SKM-1 treated with dmso at 0.1 percent for 144 hours (cell line): ENCODE results near the gene CLINT1.
A peak's percentile ranks its signal among the peaks of the same experiment; 100 is the strongest.

ENCODE experiments used
- DNase-seq: peaks from one replicate; lab custom pipeline; 2025; ENCODE audit not compliant: unreplicated experiment; lab: John Stamatoyannopoulos, UW

CLINT1 gene

DNA sequence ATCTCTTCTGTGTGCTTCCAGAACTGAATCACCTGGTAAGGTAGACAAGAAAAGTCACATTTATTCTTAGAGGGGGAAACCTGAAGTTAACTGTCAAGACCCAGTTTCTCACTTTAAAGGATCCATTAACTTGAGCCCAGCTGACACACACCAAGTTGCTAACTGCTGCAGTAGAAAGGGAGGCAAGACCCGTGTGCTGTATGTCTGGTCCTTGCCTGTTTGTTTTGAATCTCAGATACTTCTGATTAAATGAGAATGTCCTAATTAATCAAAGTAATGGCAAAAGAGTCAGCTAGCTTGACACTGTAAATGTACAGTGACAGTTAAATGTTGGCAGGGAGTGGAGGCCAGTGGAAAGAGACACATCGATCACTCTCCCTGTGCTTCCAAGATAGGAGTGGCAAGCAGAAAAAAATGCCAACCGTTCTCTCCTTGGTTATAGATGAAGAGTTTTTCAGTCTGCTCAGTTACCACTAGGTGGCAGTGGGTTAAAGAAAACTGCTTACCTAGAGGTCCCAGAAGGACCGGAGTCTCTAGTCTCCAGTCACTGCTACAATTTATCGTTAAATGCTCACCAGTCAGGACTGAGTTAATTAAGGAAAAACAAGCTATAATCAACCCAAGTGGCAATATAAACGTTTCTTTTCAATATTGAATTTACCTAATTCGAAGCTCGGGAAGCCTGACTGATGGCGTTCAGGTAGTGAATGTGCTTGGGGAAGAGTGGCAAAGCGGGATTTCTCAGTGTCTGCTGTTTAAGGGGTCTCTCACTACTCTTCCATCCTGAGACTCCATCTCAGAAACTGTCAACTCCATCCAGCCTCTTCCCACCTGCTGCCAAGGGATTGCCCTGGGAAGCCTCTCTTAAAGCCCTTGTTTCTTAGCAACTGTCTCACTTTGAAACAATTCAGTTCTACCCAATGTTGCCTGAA is 97.0 kb downstream of the CLINT1 start:
- DNase-seq, result peak; percentile 61

DNA sequence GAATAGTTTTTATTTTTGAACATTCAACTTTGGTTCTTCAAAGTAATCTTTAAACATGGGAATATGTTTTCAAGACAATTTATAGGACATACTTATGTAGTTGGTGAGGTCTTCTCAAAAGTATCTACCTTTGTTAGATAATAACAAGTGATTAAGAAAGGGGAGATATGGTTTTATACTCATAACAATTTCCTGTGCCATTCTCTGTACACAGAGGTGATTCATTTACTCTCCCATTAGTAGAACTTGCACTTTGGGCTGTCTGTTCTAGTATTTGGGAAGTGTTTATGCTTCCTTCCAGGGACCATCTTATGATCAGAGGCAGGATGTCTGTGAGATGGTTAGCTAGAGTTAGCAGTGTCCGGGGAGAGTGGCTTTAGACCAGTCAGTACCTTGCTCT is 100.2 kb downstream of the CLINT1 start:
- DNase-seq, result no peak

DNA sequence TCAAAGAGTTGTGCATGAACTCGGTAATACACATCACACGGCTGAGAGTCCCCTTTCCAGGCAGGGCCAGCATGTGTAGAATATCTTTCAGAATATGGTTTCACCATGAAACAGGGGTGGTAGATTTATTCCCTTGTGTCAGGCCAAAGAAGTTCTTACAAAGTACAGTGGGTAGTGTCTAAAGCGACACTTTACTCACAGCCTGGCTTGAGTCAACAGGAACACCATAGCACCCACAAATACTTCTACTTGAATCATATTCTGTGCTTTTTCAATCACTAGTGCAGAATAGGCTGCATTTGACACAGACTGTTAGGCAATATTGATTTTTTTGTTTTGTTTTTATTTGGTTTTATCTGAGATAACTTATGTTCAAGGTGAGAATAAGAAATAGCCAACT is 102.8 kb downstream of the CLINT1 start:
- no peak for DNase-seq

DNA sequence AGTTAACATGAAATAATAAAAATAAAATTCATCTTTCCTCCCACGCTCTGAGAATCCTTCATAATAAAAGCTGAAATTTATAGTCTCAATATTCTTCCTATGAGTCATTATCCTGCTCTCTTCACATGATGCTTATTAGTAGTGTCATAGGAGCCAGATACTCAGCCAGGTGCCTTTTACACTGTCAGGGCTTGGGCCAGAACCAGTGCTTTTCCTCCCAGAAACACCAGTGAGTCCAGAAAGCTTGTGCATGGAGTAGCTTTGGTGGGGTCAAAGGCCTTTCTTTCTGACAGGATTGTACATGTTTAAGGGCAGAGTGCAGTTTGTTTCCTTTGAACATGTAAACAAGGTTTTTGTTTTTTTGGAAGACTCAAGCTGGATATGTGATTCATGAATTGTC is 108.6 kb downstream of the CLINT1 start:
- no peak for DNase-seq

DNA sequence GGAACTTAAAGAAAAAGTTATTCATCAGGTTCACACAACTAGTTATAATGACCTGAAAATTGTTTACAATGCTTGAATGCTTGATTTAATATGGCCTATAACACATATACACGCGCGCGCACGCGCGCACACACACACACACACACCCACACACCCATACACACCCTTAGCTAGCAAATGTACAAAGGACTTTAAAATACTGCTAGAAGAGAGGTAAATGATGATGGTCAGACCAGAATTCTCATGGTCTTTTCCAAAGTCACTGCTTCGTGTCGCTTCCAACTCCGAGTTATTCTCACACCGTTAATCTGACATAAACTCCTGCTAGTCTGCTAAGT is 109.5 kb downstream of the CLINT1 start:
- no peak for DNase-seq

DNA sequence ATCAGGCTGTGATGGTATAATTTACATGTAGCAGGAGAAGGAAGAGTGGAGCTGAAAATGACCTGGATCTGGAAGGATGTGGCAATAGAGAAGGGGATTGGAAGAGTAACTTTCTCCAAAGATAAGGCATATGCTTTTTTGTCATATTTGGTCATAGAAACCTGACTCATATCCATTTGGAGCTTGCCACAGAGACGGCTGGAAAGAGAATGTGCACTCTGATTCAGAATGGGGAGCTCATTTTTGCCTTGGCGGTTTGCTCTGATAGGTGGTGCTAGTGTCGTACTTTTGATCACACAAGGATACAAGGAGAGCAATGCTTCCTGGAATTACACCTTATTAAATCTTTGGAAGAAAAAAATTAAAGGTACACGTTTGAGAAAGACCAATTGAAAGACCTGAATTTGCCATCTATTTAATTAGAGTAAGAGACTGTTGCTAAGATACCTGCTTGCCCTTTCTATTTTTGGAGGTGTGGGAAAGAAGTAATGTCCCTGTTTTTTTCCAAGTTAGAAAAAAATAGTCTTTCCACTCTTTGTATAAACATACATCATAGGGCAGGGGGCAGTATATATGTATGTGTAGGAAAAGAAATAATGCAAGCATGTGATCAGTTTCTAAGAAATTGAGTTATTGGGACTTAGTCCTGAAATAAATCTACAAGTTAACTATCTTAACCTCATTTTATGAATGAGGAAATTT is 110.0 kb downstream of the CLINT1 start:
- DNase-seq, result no peak

DNA sequence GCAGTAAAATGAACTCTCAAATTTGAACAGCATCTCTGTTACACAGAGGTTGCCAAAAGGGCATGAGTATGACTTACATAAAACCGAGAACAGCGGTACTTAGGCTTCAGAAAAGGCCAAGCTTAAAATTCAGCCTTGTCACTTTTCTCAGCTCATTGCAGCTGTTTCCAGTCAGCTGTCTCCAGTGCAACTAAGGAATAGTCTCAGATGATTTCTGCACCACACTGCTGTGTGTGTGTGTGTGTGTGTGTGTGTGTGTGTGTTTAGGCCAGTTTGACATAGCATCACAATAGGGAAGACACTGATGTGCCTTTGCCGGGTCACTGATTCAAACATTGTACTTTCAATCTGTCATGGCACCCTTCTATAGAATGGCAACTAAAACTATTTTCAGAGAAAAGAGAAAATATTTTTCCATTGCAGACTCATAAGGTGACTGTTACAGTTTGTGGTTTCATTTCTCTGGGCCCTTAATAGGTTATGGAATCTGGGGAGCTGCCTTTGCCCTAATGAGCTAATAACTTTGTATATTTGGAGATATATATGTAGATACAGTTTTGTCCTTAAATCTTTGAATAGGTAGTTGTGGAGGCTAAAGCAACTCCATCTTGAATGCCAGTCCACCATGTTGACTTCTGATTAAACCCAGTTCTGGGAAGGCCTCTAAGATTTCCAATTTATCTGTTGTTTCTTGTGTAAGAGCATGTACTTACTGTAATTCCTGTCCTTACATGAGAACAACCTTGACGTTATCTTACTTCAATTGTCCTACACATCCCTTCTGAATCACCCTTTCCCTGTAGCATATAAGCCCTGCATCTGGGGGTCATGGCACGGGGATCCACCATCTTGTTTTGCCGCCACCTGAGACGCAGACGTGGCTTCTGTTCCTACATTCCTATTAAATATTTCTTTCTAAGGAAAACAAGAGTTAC is 110.9 kb downstream of the CLINT1 start:
- DNase-seq, result no peak

DNA sequence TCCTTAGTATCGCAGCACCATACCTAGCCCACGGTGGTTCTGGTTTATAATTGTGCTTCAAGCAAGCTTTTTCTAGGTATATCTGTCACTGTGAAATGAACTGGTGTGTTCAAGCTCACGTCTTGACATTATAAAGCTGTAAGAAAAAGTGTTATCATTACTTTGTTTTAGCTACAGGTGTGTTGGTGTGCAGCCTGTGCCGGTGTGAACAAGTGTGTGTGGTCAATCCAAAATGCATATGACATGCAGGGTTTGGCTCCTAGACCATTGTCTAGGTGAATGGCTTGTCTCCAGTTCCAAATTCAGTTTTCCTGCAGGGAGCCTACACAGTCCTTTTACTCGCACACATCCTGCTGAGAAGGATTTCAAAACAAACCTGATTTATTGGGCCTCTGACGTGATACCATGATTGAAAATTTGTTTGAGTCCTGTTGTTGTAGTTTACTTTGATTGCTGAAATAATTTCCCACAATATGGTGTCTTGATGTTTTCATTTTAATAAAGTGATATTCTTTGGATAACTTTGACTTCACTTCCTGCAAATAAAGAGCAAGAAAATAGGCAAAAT is 111.7 kb downstream of the CLINT1 start:
- DNase-seq, result no peak

DNA sequence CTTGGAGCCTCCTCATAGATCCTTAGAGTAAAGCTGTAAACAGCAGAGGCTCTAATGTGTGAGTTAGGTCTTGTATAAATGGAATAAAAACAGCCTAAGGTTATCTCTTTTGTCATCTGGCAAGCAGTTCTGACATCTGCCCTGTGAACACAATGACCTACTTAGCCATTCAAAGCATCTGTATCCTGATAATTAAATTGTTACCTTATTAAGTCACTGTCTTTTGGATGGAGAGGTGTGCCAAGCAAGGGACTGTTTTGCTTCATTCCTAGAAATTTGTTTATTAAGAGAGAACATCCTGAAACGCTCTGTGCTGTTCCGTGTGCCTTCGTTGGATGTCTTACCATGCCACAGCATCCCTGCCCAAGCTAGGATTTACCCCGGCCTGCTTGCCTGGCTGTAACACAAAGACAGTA is 113.9 kb downstream of the CLINT1 start:
- DNase-seq, result no peak

DNA sequence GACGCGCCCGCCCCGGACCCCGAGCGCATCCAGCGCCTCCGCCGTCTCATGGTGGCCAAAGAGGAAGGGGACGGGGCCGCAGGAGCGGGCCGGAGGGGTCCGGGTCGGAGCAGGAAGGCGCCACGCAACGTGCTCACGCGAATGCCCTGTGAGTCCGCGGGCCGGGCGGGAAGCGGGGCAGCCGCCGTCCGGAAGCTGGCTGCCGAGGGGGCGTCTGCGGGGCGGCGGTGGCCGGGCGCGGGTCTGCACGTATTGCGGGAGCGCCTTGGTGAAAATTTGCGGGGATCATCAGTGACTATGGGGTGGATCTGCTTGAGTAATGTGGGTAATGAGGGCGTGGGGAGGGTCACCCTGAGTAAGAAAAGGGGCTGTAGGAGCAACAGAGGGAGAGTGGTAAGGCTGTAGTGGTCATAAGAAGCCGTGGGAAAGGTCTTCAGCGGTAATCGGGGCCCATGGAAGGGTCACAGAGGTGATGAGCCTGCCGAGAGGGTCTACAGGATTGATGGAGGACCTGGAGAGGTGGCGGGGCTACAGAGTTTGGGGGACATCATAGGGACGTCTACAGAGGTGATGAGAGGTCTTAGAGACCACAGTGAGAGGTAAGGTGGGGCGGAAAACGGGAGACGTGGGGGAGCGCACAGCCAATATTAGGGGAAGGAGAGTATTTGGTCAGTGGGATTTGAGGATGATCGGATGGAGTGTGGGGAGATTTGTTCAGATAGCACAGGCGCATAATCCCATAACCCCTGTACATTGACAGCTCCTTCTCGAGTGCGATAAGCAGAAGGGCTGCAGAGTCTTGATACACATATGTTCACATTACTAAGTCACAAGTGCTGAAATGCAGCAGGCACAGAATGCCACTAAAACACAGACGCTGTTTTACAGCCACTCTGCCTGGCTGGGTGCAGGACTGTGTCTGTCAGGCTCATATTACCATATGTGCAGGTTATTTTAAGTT is 114.6 kb downstream of the CLINT1 start:
- DNase-seq, result no peak

DNA sequence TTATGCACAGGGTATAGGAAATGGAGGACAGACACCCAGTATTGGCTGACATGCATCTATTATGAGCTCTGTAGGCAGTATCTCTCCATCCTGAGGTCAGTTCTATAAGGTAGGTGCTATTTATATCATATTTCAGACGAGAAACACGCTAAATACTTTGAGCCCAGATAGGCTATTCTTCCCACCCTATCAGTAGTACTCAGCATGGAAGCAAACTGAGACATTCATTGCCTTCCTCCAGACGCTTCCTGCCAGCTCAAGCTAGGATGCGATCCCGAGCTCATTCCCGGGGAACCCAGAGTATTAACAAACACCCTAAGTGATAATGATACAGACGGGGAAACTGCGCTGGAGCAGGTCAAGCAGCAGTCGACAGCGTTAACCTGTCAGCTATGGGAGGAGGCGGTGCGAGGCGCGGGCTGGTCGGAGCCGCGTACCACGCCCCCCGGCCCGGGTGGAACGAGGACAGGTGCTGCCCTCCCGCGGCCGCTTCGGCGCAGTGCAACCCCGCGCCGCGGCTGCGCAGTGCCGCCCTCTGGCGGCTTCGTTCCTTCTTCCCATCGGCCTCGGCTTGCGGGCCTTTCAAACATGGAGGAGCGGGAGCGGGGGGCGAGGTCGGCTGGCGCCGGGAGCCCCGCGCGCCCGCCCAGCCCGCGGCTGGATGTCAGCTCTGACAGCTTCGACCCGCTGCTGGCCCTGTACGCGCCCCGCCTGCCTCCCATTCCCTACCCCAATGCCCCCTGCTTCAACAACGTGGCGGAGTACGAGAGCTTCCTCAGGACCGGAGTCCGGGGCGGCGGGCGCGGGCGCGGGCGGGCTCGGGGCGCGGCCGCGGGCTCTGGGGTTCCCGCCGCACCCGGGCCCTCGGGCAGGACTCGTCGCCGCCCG is 115.5 kb downstream of the CLINT1 start, which contains the start of gene LSM11:
Gene LSM11 (plus strand): TSS at position 550 of the 888 bp plus-strand sequence. CDS start 39 bp downstream, at position 589.
- DNase-seq, result peak; percentile 83

DNA sequence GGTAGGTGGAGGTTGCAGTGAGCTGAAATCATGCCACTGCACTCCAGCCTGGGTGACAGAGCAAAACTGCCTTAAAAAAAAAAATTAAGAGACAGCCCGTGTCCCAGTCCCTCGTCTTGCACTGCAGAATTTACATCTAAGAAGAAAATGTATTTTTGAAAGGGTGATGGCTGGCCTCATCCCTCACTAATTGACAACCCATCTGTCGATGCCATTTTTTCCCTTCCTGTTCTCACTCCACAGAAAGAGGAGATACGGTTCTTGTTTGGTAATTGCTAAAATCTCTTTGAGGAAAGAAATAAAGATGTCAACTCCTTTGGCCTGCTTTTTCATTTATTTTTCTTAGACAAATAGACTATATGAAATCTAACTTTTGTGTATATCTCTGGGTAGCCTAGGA is 117.8 kb downstream of the CLINT1 start:
- no peak for DNase-seq

DNA sequence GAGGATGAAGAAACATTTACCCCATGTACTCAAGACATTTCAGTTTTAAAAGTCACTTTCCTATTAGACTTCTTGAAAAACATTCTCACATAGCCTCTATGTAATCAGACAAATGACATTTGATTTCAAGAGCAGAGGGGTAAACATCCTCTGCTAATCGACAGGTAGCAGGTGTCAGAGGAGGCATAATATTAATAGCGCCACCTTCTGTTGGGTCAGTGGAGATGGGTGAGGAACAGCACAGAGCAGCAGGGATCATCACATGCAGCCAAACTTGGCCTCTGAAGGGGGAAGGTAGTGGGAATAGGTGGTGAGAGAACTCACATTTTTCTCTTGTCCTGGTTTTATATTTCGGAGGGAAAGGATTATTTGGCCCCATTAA is 118.7 kb downstream of the CLINT1 start:
- peak; percentile 51 for DNase-seq

DNA sequence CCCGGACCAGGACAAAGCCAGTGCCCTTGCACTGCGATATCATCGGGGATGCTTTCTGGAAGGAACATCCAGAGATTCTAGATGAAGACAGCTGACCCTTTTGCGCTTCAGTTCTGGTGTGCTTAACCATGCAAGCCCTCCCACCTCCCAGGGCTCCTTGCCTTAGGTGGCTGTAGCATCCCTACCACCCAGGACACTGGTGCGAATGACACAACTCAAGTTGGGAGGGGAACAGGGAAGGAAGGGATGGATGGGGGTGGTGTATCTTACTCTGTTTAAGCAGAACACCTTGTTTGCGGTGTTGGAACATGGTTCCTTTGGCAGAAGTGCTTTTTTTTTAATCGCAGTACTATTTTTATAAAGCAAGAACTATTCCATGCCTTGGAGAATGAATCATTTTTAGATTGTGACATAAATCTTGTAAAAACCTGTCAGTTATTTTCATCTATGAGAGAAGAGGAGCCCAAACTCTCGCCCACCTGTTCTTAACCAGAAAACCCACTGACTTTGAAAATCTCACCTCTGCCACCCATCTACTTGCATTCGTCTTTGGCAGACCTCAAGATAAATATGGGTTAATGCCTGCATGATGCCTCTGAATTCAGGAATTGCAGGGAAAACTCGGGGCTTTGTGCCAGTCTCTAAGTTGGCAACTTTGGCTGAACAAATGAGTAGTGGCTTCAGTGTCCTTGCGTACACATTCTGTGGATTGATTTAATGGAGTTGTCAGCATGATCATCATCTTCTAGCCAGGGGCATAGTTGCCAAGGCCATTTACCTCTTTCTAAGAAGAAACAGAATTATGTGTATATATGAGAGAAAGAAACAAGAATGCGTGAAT is 119.3 kb downstream of the CLINT1 start:
- no peak for DNase-seq

DNA sequence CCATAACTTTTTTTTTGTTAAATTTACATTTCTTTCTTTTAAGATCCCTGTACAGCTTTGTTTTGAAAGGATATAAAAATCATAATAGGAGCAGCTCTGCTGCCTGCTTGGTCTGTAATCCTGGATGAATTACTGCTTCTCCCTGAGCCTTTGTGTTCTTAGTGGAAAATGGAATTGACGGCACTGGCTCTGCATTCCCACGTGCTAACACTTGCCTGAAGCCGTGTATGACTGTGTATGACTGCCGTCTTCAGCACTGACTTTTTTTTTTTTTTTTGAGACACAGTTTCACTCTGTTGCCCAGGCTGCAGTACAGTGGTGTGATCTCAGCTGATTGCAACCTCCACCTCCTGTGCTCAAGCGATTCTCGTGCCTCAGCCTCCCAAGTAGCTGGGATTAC is 123.0 kb downstream of the CLINT1 start:
- DNase-seq, result no peak
